Hepatocyte (in vitro differentiated cells): Measurements from ENCODE around the gene PITPNC1. TPM values are rescaled to one million over a fixed set of nuclear protein-coding genes. Genes with fewer than 3 reads are reported as not detected.

ENCODE experiments used
- DNase-seq: peaks from one replicate; pipeline ENCODE4 v3.0.0-alpha.2; 2016; ENCODE audit warnings: low spot score
- H2AFZ ChIP-seq: fragments of 200-600 bp; sonication (generic); 2 replicates; pipeline ENCODE4 v1.6.0; 2016; ENCODE audit warnings: antibody characterized with exemption, mild to moderate bottlenecking
- H3K27ac ChIP-seq: fragments of 200-600 bp; sonication (generic); 2 replicates; pipeline ENCODE4 v1.5.1; 2016; ENCODE audit warnings: mild to moderate bottlenecking
- H3K27me3 ChIP-seq: fragments of 200-600 bp; sonication (generic); 2 replicates; pipeline ENCODE4 v1.6.1; 2016
- H3K36me3 ChIP-seq: fragments of 200-600 bp; sonication (generic); replicated peaks from 2 replicates; pipeline ENCODE4 v1.5.1; 2016; ENCODE audit warnings: low read depth; ENCODE audit not compliant: insufficient read depth
- H3K4me1 ChIP-seq: fragments of 200-600 bp; sonication (generic); 2 replicates; pipeline ENCODE4 v1.5.1; 2016; ENCODE audit warnings: mild to moderate bottlenecking, moderate library complexity; ENCODE audit not compliant: insufficient read depth
- H3K4me2 ChIP-seq: fragments of 200-600 bp; sonication (generic); 2 replicates; pipeline ENCODE4 v1.6.0; 2016
- H3K4me3 ChIP-seq: fragments of 200-600 bp; sonication (generic); 2 replicates; pipeline ENCODE4 v1.5.1; 2016; ENCODE audit warnings: mild to moderate bottlenecking
- H3K79me2 ChIP-seq: fragments of 200-600 bp; sonication (generic); 2 replicates; pipeline ENCODE4 v1.6.0; 2017; ENCODE audit warnings: mild to moderate bottlenecking
- H3K9me2 ChIP-seq: fragments of 200-600 bp; sonication (generic); replicated peaks from 2 replicates; pipeline ENCODE4 v1.6.0; 2017; ENCODE audit warnings: mild to moderate bottlenecking; ENCODE audit not compliant: insufficient read depth
- H3K9me3 ChIP-seq: fragments of 200-600 bp; sonication (generic); 2 replicates; pipeline ENCODE4 v1.5.1; 2016; ENCODE audit warnings: low read depth, mild to moderate bottlenecking
- H4K20me1 ChIP-seq: fragments of 200-600 bp; sonication (generic); 2 replicates; pipeline ENCODE4 v1.6.0; 2016; ENCODE audit warnings: mild to moderate bottlenecking; ENCODE audit not compliant: insufficient read depth, poor library complexity, severe bottlenecking
- EZH2 ChIP-seq: fragments of 200-600 bp; sonication (generic); IDR thresholded peaks from 2 replicates; pipeline ENCODE4 v1.6.1; 2016; ENCODE audit warnings: antibody characterized with exemption, mild to moderate bottlenecking, borderline replicate concordance
- EZH2phosphoT487 ChIP-seq: fragments of 200-600 bp; sonication (generic); IDR thresholded peaks from one replicate; pipeline ENCODE4 v1.6.1; 2018; ENCODE audit warnings: antibody characterized with exemption, mild to moderate bottlenecking, low read depth, moderate library complexity; ENCODE audit not compliant: unreplicated experiment, severe bottlenecking
- WGBS: methylation state at CpG from one replicate; pipeline ENCODE4 v1.1.6; 2016; ENCODE audit warnings: low lambda C conversion rate; ENCODE audit errors: missing lambda C conversion rate; 5-methylcytosine and 5-hydroxymethylcytosine counted together
- polyA plus RNA-seq: library from polyadenylated mRNA; unstranded; fragments of >200 nt; fragmentation: Nextera tagmentation; extraction: Ambion mirVana; gene quantifications from 2 replicates; pipeline ENCODE4 v1.2.1, GENCODE V29; 2016
- total RNA-seq: library from RNA; depleted of rRNA; stranded (reverse); fragments of >200 nt; gene quantifications from 2 replicates; pipeline ENCODE4 v1.2.3, GENCODE V29; 2014
- TF ChIP-seq, protein P1 (sequence below): fragments of 200-600 bp; sonication (generic); IDR thresholded peaks from 2 replicates; pipeline ENCODE4 v1.5.1; 2016; ENCODE audit warnings: antibody characterized with exemption, mild to moderate bottlenecking; ENCODE audit not compliant: poor library complexity

The PITPNC1 gene
- total and polyA plus RNA-seq, 2 experiments from 2014 or later = 4.6 to 8.1 TPM

DNA sequence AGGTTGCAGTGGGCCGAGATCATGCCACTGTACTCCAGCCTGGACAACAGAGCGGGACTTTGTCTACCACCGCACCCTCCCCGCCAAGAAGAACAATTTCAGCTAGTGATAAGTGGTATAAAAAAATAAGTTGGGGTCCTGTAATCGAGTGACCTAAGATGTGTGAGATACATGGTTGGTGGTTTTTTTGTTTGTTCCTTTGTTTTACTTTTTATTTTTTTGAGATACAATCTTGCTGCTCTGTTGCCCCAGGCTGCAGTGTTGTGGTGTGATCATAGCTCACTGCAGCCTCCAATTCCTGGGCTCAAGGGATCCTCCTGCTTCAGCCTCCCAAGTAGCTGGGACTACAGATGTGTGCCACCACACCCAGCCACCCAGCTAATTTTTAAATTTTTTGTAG lies 58.7 kb downstream of the PITPNC1 start:
- H4K20me1 ChIP-seq = no peaks in the 10 kb centered on the region
- no peak overlapping the region for H3K4me2 ChIP-seq
- H3K9me3 ChIP-seq = no peaks in the 10 kb centered on the region
- H3K36me3 ChIP-seq = no peaks in the 10 kb centered on the region
- DNase-seq = no peak
- no peaks in the 10 kb centered on the region for H3K4me1 ChIP-seq
- H2AFZ ChIP-seq = no peak overlapping the region
- no peaks in the 10 kb centered on the region for H3K27me3 ChIP-seq
- H3K9me2 ChIP-seq = no peaks in the 10 kb centered on the region
- TF ChIP-seq EZH2 (no peak), EZH2phosphoT487 (no peak)
- TF ChIP-seq, protein P1, sequence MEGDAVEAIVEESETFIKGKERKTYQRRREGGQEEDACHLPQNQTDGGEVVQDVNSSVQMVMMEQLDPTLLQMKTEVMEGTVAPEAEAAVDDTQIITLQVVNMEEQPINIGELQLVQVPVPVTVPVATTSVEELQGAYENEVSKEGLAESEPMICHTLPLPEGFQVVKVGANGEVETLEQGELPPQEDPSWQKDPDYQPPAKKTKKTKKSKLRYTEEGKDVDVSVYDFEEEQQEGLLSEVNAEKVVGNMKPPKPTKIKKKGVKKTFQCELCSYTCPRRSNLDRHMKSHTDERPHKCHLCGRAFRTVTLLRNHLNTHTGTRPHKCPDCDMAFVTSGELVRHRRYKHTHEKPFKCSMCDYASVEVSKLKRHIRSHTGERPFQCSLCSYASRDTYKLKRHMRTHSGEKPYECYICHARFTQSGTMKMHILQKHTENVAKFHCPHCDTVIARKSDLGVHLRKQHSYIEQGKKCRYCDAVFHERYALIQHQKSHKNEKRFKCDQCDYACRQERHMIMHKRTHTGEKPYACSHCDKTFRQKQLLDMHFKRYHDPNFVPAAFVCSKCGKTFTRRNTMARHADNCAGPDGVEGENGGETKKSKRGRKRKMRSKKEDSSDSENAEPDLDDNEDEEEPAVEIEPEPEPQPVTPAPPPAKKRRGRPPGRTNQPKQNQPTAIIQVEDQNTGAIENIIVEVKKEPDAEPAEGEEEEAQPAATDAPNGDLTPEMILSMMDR = no peak
- no peak overlapping the region for H3K27ac ChIP-seq
- WGBS = 100% methylated on average over 5 of the region's 5 CpGs
- H3K4me3 ChIP-seq = no peak overlapping the region
- no peaks in the 10 kb centered on the region for H3K79me2 ChIP-seq

DNA sequence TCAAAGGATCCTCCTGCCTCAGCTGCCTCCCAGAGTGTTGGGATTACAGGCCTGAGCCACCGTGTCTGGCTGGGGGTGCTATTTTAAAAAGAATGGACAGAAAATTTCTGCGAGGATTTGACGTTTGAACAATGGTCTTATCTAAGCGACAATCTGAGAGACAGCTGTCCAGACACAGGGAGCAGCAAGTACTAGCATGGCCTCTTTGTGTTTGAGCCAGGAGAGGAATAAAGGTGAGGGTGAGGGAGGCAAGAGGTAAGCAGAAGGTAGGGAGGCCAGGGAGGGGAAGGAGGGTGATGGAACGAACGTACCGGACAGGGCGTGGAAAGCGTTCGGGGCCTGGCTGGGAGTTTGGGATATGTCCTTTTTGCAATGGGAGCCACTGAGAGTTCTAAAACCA lies 59.2 kb downstream of the PITPNC1 start:
- no peak overlapping the region for H3K27ac ChIP-seq
- no peaks in the 10 kb centered on the region for H3K9me3 ChIP-seq
- no peak overlapping the region for H2AFZ ChIP-seq
- TF ChIP-seq EZH2phosphoT487 = no peak
- no peak for TF ChIP-seq EZH2
- TF ChIP-seq, protein P1 = no peak
- whole genome bisulfite sequencing = 81% methylated on average over 10 of the region's 10 CpGs
- H3K4me2 ChIP-seq = no peak overlapping the region
- no peaks in the 10 kb centered on the region for H3K36me3 ChIP-seq
- no peaks in the 10 kb centered on the region for H3K4me1 ChIP-seq
- no peak overlapping the region for H3K4me3 ChIP-seq
- no peak for DNase-seq
- H3K9me2 ChIP-seq = no peaks in the 10 kb centered on the region
- H3K27me3 ChIP-seq = no peaks in the 10 kb centered on the region
- H4K20me1 ChIP-seq = no peaks in the 10 kb centered on the region
- H3K79me2 ChIP-seq = no peaks in the 10 kb centered on the region

DNA sequence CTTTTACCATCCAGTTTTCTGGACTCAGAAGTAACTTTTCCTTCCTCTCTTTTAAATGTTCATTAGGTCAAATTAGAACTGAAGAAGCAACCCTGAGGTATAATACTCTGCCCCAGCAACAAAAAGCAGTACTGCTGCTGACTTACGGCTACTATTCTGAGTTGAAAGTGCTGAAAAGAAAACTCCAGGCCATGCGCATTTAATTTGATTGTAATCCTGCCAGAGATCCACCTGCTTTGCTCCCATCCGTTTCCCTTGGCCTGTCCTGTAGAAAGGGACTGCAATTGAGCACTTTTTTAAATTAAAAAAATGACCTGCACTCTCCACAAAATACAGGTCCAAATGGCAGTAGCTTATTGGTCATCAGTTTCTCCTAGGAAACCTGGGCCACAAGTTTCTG lies 61.6 kb downstream of the PITPNC1 start:
- H2AFZ ChIP-seq = no peak overlapping the region
- no peak for DNase-seq
- H3K4me2 ChIP-seq = no peak overlapping the region
- no peaks in the 10 kb centered on the region for H3K79me2 ChIP-seq
- peaks cover under 1% of the 10 kb centered on the region for H3K4me1 ChIP-seq
- WGBS = 85% methylated on average over 3 of the region's 3 CpGs
- H3K4me3 ChIP-seq = no peak overlapping the region
- no peaks in the 10 kb centered on the region for H3K9me3 ChIP-seq
- no peaks in the 10 kb centered on the region for H3K9me2 ChIP-seq
- no peaks in the 10 kb centered on the region for H4K20me1 ChIP-seq
- no peak overlapping the region for H3K27ac ChIP-seq
- no peaks in the 10 kb centered on the region for H3K36me3 ChIP-seq
- H3K27me3 ChIP-seq = no peaks in the 10 kb centered on the region
- no peak for TF ChIP-seq EZH2phosphoT487
- TF ChIP-seq, protein P1 = no peak
- no peak for TF ChIP-seq EZH2

DNA sequence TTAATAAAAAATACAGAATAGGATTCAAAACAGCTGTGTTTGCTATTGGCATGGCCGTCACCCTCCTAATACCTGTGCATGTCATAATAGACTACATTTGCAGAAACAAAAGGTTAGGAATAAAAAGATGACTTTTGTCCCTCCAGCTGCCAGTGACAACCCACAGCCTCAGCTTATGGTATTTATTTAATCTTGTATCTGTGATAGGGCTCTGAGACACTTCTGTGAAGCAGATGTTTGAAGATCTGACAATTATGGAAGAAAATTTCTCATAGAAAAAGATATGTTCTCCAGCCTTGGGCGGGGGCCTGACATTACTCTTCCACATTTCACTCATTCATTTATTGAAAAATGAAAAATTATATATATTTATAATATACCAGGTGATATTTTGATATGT lies 62.2 kb downstream of the PITPNC1 start:
- Histone ChIP-seq H3K27ac (no peak overlapping the region), H4K20me1 (no peaks in the 10 kb centered on the region), H3K9me2 (no peaks in the 10 kb centered on the region), H2AFZ (no peak overlapping the region), H3K4me2 (no peak overlapping the region), H3K27me3 (no peaks in the 10 kb centered on the region), H3K9me3 (no peaks in the 10 kb centered on the region), H3K79me2 (no peaks in the 10 kb centered on the region), H3K36me3 (no peaks in the 10 kb centered on the region), H3K4me1 (peaks cover 4% of the 10 kb centered on the region), H3K4me3 (no peak overlapping the region)
- no peak for TF ChIP-seq EZH2
- TF ChIP-seq, protein P1 = no peak
- no peak for TF ChIP-seq EZH2phosphoT487
- 91% methylated on average over 2 of the region's 2 CpGs for WGBS
- no peak for DNase-seq
